OCI-LY1 (cell line): ENCODE data around the gene TCN2.

Source experiments
- H2AFZ ChIP-seq: fragments of 200-600 bp; sonication (generic), shearing (Covaris generic); 2 replicates; pipeline ENCODE4 v1.6.0; 2014; ENCODE audit warnings: antibody characterized with exemption, mild to moderate bottlenecking, low read length
- H3F3A ChIP-seq: fragments of 200-600 bp; sonication (generic), shearing (Covaris generic); 2 replicates; pipeline ENCODE4 v1.6.0; 2014; ENCODE audit warnings: mild to moderate bottlenecking, antibody characterized with exemption, low read length, moderate library complexity; ENCODE audit not compliant: insufficient read depth
- H3K27ac ChIP-seq: fragments of 200-600 bp; sonication (generic); 2 replicates; pipeline ENCODE4 v1.5.1; 2014; ENCODE audit warnings: low read length, mixed run types, mild to moderate bottlenecking, low read depth; ENCODE audit not compliant: poor library complexity, severe bottlenecking
- H3K27me3 ChIP-seq: fragments of 200-600 bp; sonication (generic); 2 replicates; pipeline ENCODE4 v1.6.0; 2014; ENCODE audit warnings: antibody characterized with exemption, mild to moderate bottlenecking, low read length, moderate library complexity; ENCODE audit not compliant: insufficient read depth
- H3K36me3 ChIP-seq: fragments of 200-600 bp; sonication (generic); 2 replicates; pipeline ENCODE4 v1.6.1; 2014; ENCODE audit warnings: mild to moderate bottlenecking, antibody characterized with exemption, low read length, moderate library complexity, mixed read lengths; ENCODE audit not compliant: insufficient read depth
- H3K4me1 ChIP-seq: fragments of 200-600 bp; sonication (generic); 2 replicates; pipeline ENCODE4 v1.5.1; 2014; ENCODE audit warnings: mild to moderate bottlenecking, low read length, moderate library complexity; ENCODE audit not compliant: insufficient read depth, severe bottlenecking
- H3K4me2 ChIP-seq: fragments of 200-600 bp; sonication (generic), shearing (Covaris generic); 2 replicates; pipeline ENCODE4 v1.6.1; 2014; ENCODE audit warnings: low read length
- H3K4me3 ChIP-seq: fragments of 200-600 bp; sonication (generic); 2 replicates; pipeline ENCODE4 v1.5.1; 2014; ENCODE audit warnings: low read length, low read depth, mild to moderate bottlenecking, mixed read lengths; ENCODE audit not compliant: poor library complexity, severe bottlenecking
- H3K79me2 ChIP-seq: fragments of 200-600 bp; shearing (Covaris generic); 2 replicates; pipeline ENCODE4 v1.6.1; 2016; ENCODE audit warnings: mixed run types, low read length, mixed read lengths; ENCODE audit not compliant: insufficient read depth
- H3K9ac ChIP-seq: fragments of 200-600 bp; sonication (generic), shearing (Covaris generic); 2 replicates; pipeline ENCODE4 v1.6.1; 2014; ENCODE audit warnings: mild to moderate bottlenecking, low read length, mixed read lengths
- H3K9me2 ChIP-seq: fragments of 200-600 bp; sonication (generic), shearing (Covaris generic); 2 replicates; pipeline ENCODE4 v1.6.1; 2014; ENCODE audit warnings: low read depth, mild to moderate bottlenecking, low read length, mixed read lengths
- H3K9me3 ChIP-seq: fragments of 200-600 bp; shearing (Covaris generic); 2 replicates; pipeline ENCODE4 v1.6.1; 2014; ENCODE audit warnings: low read length, mixed read lengths
- H4K20me1 ChIP-seq: fragments of 200-600 bp; sonication (generic), shearing (Covaris generic); 2 replicates; pipeline ENCODE4 v1.6.0; 2016; ENCODE audit warnings: mild to moderate bottlenecking, low read length; ENCODE audit not compliant: insufficient read depth
- CTCF ChIP-seq: fragments of 200-600 bp; sonication (generic), shearing (Covaris generic); IDR thresholded peaks from 2 replicates; pipeline ENCODE4 v1.5.1; 2017; ENCODE audit warnings: mild to moderate bottlenecking, antibody characterized with exemption, low read length, moderate library complexity, mixed read lengths
- EZH2 ChIP-seq: fragments of 200-600 bp; sonication (generic), shearing (Covaris generic); IDR thresholded peaks from 2 replicates; pipeline ENCODE4 v1.8.0; 2017; ENCODE audit warnings: borderline replicate concordance, mixed run types, mild to moderate bottlenecking, antibody characterized with exemption, low read length, moderate library complexity, mixed read lengths

The TCN2 gene

GRCh38 chr22:30649430-30650007, 42.5 kb downstream of the TCN2 start:
- Histone ChIP-seq H2AFZ (no peak overlapping the region), H3K4me1 (no peaks in the 10 kb centered on the region), H3K36me3 (no peaks in the 10 kb centered on the region), H3K27me3 (0 out of 2 replicates have a peak, but pooled peaks cover 3% of the 10 kb centered on the region), H3K27ac (no peak overlapping the region), H4K20me1 (no peaks in the 10 kb centered on the region), H3K79me2 (no peaks in the 10 kb centered on the region), H3K4me2 (no peak overlapping the region), H3K9ac (no peak overlapping the region), H3K4me3 (no peak overlapping the region), H3K9me3 (no peaks in the 10 kb centered on the region), H3F3A (no peaks in the 10 kb centered on the region), H3K9me2 (no peaks in the 10 kb centered on the region)
- TF ChIP-seq EZH2 (no peak), CTCF (no peak)

DNA sequence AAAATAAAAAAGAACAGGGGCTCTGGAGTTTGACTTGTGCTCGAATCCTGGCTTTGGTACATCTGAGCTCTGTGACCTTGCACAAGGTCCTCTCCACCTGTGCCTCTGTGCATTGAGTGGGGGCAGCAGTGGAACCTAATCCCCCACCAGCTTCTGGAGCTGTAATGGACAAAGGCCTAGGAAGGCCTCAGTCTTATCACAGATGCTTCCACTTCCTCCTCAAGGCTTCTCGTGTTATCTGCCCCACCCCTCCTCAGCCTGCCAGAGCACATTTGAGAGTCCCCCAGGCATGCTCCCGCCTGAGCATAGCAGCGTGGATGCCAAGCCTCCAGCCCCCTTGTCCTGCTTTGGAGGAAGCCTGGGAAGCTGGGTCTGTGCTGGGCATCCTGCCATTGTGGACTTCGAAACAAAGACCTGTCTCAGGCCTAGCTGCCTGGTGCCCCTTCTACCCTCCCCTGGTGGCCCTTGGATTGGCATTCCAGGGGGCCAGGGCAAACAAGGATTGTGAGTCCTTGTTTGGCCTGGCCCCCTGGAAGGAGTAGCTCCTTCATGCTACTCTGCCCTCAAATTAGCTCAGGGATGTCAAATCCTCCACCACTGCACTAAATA, 43.6 kb downstream of the TCN2 start:
- H2AFZ ChIP-seq: no peak overlapping the region
- no peaks in the 10 kb centered on the region for H3K9me3 ChIP-seq
- no peak overlapping the region for H3K27ac ChIP-seq
- 0 out of 2 replicates have a peak, but pooled peaks cover 3% of the 10 kb centered on the region for H3K27me3 ChIP-seq
- no peak overlapping the region for H3K4me2 ChIP-seq
- H3F3A ChIP-seq: no peaks in the 10 kb centered on the region
- H3K9ac ChIP-seq: no peak overlapping the region
- H3K9me2 ChIP-seq: no peaks in the 10 kb centered on the region
- no peak overlapping the region for H3K4me3 ChIP-seq
- no peak for TF ChIP-seq CTCF
- no peak for TF ChIP-seq EZH2
- no peaks in the 10 kb centered on the region for H3K79me2 ChIP-seq
- no peaks in the 10 kb centered on the region for H4K20me1 ChIP-seq
- H3K36me3 ChIP-seq: no peaks in the 10 kb centered on the region
- H3K4me1 ChIP-seq: no peaks in the 10 kb centered on the region

- no peak overlapping the region for H2AFZ ChIP-seq
- no peaks in the 10 kb centered on the region for H4K20me1 ChIP-seq
- 0 out of 2 replicates have a peak, but pooled peaks cover 1% of the 10 kb centered on the region for H3K27me3 ChIP-seq
- H3K9me2 ChIP-seq: no peaks in the 10 kb centered on the region
- H3K79me2 ChIP-seq: no peaks in the 10 kb centered on the region
- no peaks in the 10 kb centered on the region for H3K9me3 ChIP-seq
- H3K36me3 ChIP-seq: no peaks in the 10 kb centered on the region
- H3F3A ChIP-seq: no peaks in the 10 kb centered on the region
- no peak overlapping the region for H3K4me3 ChIP-seq
- no peak overlapping the region for H3K9ac ChIP-seq
- H3K4me2 ChIP-seq: no peak overlapping the region
- no peaks in the 10 kb centered on the region for H3K4me1 ChIP-seq
- H3K27ac ChIP-seq: no peak overlapping the region
- TF ChIP-seq CTCF: no peak
- no peak for TF ChIP-seq EZH2
These were observed 45.9 kb downstream of the TCN2 start for GRCh38 chr22:30652852-30653251.
